NT2/D1 (cell line): ENCODE data around the gene KIAA0232.

Source experiments
- DNase-seq: peaks from one replicate; pipeline ENCODE4 v3.0.0-alpha.2; 2011; ENCODE audit warnings: low read depth, low spot score
- H3K27me3 ChIP-seq: 2 replicates; pipeline ENCODE4 v1.6.0; 2011; ENCODE audit warnings: mild to moderate bottlenecking; ENCODE audit not compliant: insufficient read length, insufficient read depth
- H3K36me3 ChIP-seq: 2 replicates; pipeline ENCODE4 v1.6.1; 2011; ENCODE audit warnings: mild to moderate bottlenecking, low read length, mixed read lengths; ENCODE audit not compliant: insufficient read depth, insufficient read length
- H3K4me1 ChIP-seq: 2 replicates; pipeline ENCODE4 v1.5.1; 2011; ENCODE audit not compliant: insufficient read depth, insufficient read length
- H3K4me3 ChIP-seq: 2 replicates; pipeline ENCODE4 v1.5.1; 2011; ENCODE audit warnings: low read depth; ENCODE audit not compliant: insufficient read length
- H3K9ac ChIP-seq: 2 replicates; pipeline ENCODE4 v1.6.0; 2011; ENCODE audit warnings: low read depth; ENCODE audit not compliant: insufficient read length
- H3K9me3 ChIP-seq: 2 replicates; pipeline ENCODE4 v1.5.1; 2011; ENCODE audit warnings: mild to moderate bottlenecking, low read length; ENCODE audit not compliant: insufficient read depth
- SUZ12 ChIP-seq: IDR thresholded peaks from 2 replicates; pipeline ENCODE4 v1.6.1; 2011; ENCODE audit not compliant: insufficient read length, insufficient read depth; ENCODE audit errors: extremely low read depth
- YY1 ChIP-seq: IDR thresholded peaks from 2 replicates; pipeline ENCODE4 v1.6.1; 2011; ENCODE audit not compliant: insufficient read length, insufficient read depth
- ZNF274 ChIP-seq: IDR thresholded peaks from 2 replicates; pipeline ENCODE4 v1.6.1; 2011; ENCODE audit warnings: mild to moderate bottlenecking, low read depth, low read length

Gene KIAA0232

DNA sequence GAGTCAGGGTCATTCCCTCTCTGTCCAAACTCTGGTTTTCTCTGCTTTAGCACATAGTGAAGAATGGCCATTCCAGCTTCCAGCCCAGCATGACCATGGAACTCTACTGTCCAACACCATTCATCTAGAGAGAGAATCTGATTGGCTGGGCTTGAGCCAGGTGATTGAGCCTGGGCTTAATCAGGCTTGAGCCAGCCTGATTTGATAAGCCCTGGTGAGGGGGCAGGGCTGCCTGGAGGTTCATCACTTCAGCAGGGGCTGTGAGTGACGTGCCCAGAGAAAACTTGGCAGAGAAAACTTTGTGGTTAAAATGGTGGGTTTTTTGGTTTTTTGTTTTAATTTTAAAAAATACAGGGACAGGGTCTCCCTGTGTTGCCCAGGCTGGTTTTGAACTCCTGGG lies 62.5 kb downstream of the KIAA0232 start:
- Histone ChIP-seq H3K27me3 (no peaks in the 10 kb centered on the region), H3K36me3 (peaks cover 42% of the 10 kb centered on the region), H3K9ac (no peak overlapping the region), H3K9me3 (no peaks in the 10 kb centered on the region), H3K4me3 (no peak overlapping the region), H3K4me1 (peaks cover 9% of the 10 kb centered on the region)
- no peak for TF ChIP-seq YY1
- DNase-seq, result no peak

- TF ChIP-seq SUZ12 (no peak), YY1 (no peak), ZNF274 (no peak)
- DNase-seq, result no peak
- H3K4me1 ChIP-seq, result peaks cover 5% of the 10 kb centered on the region
- no peak overlapping the region for H3K4me3 ChIP-seq
- H3K9me3 ChIP-seq, result no peaks in the 10 kb centered on the region
- no peaks in the 10 kb centered on the region for H3K27me3 ChIP-seq
- peaks cover 41% of the 10 kb centered on the region for H3K36me3 ChIP-seq
- H3K9ac ChIP-seq, result no peak overlapping the region
Measured at GRCh38 chr4:6845574-6845973, 63.0 kb downstream of the KIAA0232 start.

DNA sequence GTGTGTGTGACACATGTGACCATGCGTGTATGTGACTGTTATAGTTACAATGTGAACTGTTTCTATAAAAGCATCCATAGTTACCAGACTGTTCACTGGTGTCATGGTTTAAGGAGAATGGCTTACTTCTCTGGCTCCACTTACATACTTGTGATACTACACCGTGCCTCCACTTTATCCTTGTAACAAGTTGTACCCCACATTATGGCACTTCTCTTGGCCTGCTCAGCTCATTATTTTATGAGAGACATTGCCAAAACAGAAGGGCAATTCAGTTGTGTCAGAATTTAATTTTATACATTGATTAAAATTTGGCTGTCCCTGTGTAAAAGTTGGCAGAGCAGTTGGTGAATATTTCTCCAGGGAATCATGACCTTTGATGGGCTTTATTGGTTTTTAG lies 64.7 kb downstream of the KIAA0232 start:
- H3K4me1 ChIP-seq, result peaks cover 5% of the 10 kb centered on the region
- H3K9ac ChIP-seq, result no peak overlapping the region
- DNase-seq, result no peak
- TF ChIP-seq ZNF274 (no peak), SUZ12 (no peak), YY1 (no peak)
- H3K27me3 ChIP-seq, result no peaks in the 10 kb centered on the region
- H3K36me3 ChIP-seq, result peaks cover 42% of the 10 kb centered on the region
- peaks cover 12% of the 10 kb centered on the region for H3K9me3 ChIP-seq
- no peak overlapping the region for H3K4me3 ChIP-seq

GRCh38 chr4:6848717-6849305 lies 66.3 kb downstream of the KIAA0232 start:
- no peak overlapping the region for H3K4me3 ChIP-seq
- peaks cover 45% of the 10 kb centered on the region for H3K36me3 ChIP-seq
- peaks cover 20% of the 10 kb centered on the region for H3K9me3 ChIP-seq
- no peak for DNase-seq
- no peak for TF ChIP-seq YY1
- no peak overlapping the region for H3K9ac ChIP-seq
- peaks cover 5% of the 10 kb centered on the region for H3K4me1 ChIP-seq
- H3K27me3 ChIP-seq, result no peaks in the 10 kb centered on the region

- Histone ChIP-seq H3K27me3 (no peaks in the 10 kb centered on the region), H3K9me3 (peaks cover 20% of the 10 kb centered on the region), H3K4me1 (peaks cover 5% of the 10 kb centered on the region), H3K36me3 (peaks cover 40% of the 10 kb centered on the region), H3K9ac (no peak overlapping the region), H3K4me3 (no peak overlapping the region)
- DNase-seq, result no peak
- TF ChIP-seq ZNF274 (no peak), SUZ12 (no peak), YY1 (no peak)
Measured at GRCh38 chr4:6849691-6850090, 67.2 kb downstream of the KIAA0232 start.

DNA sequence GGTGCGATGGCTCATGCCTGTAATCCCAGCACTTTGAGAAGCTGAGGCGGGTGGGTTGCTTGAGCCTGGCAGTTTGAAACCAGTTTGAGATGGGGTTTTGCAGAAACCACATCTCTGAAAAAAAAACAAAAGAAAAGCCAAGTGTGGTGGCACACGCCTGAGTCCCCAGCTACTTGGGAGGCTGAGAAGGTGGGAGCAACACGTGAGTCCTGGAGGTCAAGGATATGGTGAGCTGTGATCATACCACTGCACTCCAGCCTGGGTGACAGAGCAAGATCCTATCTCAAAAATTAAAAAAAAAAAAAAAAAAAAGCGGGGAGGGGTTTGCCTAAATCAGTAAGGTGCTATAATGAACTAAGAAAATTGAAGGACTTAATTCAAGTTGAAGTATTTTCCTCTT lies 68.9 kb downstream of the KIAA0232 start:
- no peaks in the 10 kb centered on the region for H3K27me3 ChIP-seq
- H3K4me1 ChIP-seq, result peaks cover 5% of the 10 kb centered on the region
- H3K9ac ChIP-seq, result no peak overlapping the region
- no peak for TF ChIP-seq ZNF274
- no peak for TF ChIP-seq SUZ12
- TF ChIP-seq YY1, result no peak
- H3K9me3 ChIP-seq, result peaks cover 20% of the 10 kb centered on the region
- H3K4me3 ChIP-seq, result no peak overlapping the region
- peaks cover 31% of the 10 kb centered on the region for H3K36me3 ChIP-seq
- no peak for DNase-seq

DNA sequence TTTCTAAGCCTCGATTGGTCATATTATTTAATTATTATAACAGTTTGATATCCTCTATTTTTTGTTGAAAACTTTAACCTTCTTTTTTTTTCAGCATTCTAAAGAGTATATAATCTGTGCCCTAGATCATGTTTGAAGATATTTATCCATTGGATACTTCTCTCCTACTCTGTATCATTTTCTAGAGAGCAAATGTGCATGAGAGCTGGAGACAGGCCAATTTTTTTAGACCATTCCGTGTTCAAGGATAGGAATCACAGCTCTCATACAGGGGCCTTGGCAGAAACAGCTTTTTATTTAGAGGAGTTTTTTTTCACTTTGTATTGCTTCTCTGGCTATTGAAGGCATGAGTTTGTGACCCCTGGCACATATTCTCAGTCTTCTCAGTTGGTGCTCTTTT lies 69.4 kb downstream of the KIAA0232 start:
- DNase-seq, result no peak
- Histone ChIP-seq H3K4me3 (no peak overlapping the region), H3K27me3 (no peaks in the 10 kb centered on the region), H3K4me1 (peaks cover 5% of the 10 kb centered on the region), H3K36me3 (peaks cover 32% of the 10 kb centered on the region), H3K9me3 (peaks cover 20% of the 10 kb centered on the region), H3K9ac (no peak overlapping the region)
- TF ChIP-seq ZNF274 (no peak), YY1 (no peak), SUZ12 (no peak)

GRCh38 chr4:6852582-6852981 lies 70.1 kb downstream of the KIAA0232 start:
- DNase-seq, result no peak
- Histone ChIP-seq H3K27me3 (no peaks in the 10 kb centered on the region), H3K9me3 (peaks cover 20% of the 10 kb centered on the region), H3K36me3 (peaks cover 38% of the 10 kb centered on the region), H3K4me1 (peaks cover 3% of the 10 kb centered on the region), H3K4me3 (no peak overlapping the region), H3K9ac (no peak overlapping the region)
- TF ChIP-seq ZNF274 (no peak), SUZ12 (no peak), YY1 (no peak)
